Measurements from ENCODE around the gene AKT2.

AKT2 gene

DNA sequence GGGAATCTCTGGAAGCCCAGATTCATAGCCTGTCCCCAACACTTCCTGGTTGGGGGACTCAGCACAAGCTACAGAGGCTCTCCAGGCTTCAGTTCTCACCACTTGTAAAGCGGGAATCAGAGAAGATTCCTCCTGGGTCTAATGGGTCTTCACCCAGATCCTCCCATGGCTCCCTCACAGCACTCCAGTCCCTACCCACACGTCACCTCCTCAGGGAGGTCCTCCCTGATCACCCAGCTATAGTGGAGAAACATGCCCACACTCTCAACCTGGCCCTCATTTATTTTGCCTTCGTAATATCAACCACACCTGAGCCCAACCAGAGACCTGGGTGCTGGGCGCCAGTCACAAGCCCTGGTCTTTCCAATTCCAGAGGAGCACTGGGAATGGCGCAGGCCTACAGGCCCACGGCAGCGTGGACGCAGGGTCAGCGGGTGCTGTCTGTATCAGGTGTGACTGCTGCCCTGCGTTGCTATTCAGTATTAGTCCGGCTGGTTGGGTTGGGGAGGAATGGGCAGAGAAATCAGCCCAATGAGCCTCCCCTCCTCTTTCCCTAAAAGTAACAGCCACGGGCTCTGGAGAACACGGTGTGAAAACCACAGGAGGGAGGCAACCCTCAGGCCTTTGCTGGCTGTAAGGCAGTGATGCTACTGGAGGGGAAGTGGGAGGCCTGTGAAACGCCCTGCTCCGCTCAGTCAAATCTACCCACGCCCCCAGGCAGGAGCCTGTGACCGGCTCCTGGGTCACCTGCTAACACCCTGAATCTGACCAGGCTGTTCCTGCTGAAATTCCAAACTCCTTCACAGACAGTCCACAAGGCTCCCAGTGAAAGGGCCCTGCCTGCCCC is 5.2 kb downstream of the AKT2 start:
- Histone ChIP-seq H3K9ac (ENCODE audit: low read depth, low read length) (no peak overlapping the region), H3K9me3 (ENCODE audit: control insufficient read depth, insufficient read depth, low read length) (no peaks in the 10 kb centered on the region), H3K36me3 (ENCODE audit: control insufficient read depth, insufficient read depth, low read length) (peaks cover 3% of the 10 kb centered on the region), H3K4me1 (ENCODE audit: control insufficient read depth, insufficient read depth, low read length) (peaks cover 6% of the 10 kb centered on the region), H3K4me3 (ENCODE audit: low read depth, low read length) (no peak overlapping the region), H3K27me3 (ENCODE audit: control insufficient read depth, insufficient read depth, low read length) (no peaks in the 10 kb centered on the region)

DNA sequence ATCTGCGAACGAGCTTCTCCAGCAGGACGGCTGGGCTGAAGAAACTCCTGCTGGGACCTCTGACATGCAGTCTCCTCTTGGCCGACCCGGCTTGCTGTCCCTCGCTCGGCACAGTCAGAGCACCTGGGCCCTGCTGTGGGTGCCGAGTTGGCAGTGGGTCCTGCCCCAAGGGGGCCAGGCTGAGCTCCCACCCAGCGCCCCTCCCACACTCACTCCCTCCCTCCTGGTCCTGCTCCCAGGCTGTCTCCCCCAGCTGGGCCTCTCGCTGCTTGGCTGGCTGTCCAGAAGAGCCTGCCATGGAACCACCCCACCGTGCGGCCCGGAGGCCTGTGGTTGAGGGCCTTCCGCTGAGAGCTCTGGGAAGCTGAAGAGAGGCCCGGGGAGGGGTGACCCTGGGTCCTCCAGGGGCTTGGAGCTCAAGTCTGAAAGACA is 6.0 kb downstream of the AKT2 start:
- Histone ChIP-seq H3K36me3 (ENCODE audit: control insufficient read depth, insufficient read depth, low read length) (peaks cover 3% of the 10 kb centered on the region), H3K9me3 (ENCODE audit: control insufficient read depth, insufficient read depth, low read length) (no peaks in the 10 kb centered on the region), H3K4me1 (ENCODE audit: control insufficient read depth, insufficient read depth, low read length) (peaks cover 6% of the 10 kb centered on the region), H3K4me3 (ENCODE audit: low read depth, low read length) (no peak overlapping the region), H3K27me3 (ENCODE audit: control insufficient read depth, insufficient read depth, low read length) (no peaks in the 10 kb centered on the region), H3K9ac (ENCODE audit: low read depth, low read length) (no peak overlapping the region)

DNA sequence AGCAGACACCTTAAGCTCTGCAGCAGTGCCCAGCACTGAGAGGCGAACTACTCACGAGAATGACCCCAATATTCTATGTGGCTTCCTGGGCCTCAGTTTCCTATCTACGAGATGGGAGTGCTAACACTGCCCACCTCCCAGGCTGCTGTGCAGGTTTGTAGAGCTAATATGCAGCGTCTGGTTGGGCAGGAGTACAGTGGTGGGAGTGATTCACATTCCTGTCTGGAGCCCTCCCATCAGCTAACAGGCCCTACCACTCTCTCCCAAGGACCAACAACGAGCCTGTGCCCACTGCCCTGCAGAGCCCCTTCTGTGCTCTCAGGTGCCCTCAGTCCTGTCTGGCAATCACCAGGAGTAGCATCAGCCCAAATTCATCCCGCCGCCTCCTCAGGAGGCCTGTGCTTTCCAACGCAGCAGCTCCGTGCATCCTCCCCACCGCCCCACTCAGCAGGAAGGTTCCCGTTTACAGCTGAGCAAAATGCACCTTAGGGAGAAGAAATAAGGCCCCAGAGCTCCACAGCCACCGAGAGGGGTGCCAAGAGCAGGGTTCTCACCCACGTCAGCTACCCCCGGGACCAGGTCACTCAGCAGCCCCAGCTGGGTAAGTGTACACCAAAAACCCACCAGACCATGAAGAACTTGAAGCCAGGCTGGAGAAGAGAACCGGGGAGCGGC is 6.6 kb downstream of the AKT2 start:
- Histone ChIP-seq H3K9ac (ENCODE audit: low read depth, low read length) (no peak overlapping the region), H3K36me3 (ENCODE audit: control insufficient read depth, insufficient read depth, low read length) (peaks cover 3% of the 10 kb centered on the region), H3K4me3 (ENCODE audit: low read depth, low read length) (no peak overlapping the region), H3K27me3 (ENCODE audit: control insufficient read depth, insufficient read depth, low read length) (no peaks in the 10 kb centered on the region), H3K4me1 (ENCODE audit: control insufficient read depth, insufficient read depth, low read length) (peaks cover 3% of the 10 kb centered on the region), H3K9me3 (ENCODE audit: control insufficient read depth, insufficient read depth, low read length) (no peaks in the 10 kb centered on the region)

DNA sequence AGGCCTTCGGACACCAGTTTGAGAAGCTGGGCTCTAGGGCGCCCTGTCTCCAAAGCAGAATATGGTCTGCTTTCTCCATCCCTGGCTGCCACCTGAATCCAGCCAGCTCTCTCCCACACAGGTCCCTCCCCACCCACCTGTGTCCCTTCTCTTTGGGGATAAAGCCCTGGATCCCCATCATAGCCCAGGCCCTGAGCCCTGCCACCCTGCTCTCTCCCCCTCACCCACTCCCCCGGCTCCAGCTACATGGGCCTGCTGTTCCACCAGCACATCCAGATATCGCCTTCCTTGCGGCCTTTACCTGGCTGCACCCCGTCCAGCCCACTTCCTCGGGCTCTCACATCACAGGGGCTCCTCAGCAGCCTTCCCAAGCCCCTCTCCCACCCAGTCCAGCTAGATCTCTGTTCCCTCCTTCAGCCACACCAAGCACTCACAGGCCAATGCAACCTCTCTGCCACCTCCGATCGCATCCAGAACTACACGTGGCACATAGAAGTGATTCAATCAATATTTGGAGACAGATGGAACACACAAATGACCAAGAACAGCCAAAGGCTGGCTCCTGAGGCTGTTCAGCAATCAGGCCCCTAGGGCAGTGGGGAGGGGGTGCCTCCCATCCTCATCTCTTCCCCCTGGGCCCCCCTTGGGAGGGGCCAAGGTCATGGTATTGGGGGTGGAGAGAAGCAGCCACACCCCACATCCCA is 7.6 kb downstream of the AKT2 start:
- Histone ChIP-seq H3K9ac (ENCODE audit: low read depth, low read length) (no peak overlapping the region), H3K36me3 (ENCODE audit: control insufficient read depth, insufficient read depth, low read length) (peaks cover 3% of the 10 kb centered on the region), H3K9me3 (ENCODE audit: control insufficient read depth, insufficient read depth, low read length) (no peaks in the 10 kb centered on the region), H3K4me3 (ENCODE audit: low read depth, low read length) (no peak overlapping the region), H3K27me3 (ENCODE audit: control insufficient read depth, insufficient read depth, low read length) (no peaks in the 10 kb centered on the region), H3K4me1 (ENCODE audit: control insufficient read depth, insufficient read depth, low read length) (peaks cover 3% of the 10 kb centered on the region)

DNA sequence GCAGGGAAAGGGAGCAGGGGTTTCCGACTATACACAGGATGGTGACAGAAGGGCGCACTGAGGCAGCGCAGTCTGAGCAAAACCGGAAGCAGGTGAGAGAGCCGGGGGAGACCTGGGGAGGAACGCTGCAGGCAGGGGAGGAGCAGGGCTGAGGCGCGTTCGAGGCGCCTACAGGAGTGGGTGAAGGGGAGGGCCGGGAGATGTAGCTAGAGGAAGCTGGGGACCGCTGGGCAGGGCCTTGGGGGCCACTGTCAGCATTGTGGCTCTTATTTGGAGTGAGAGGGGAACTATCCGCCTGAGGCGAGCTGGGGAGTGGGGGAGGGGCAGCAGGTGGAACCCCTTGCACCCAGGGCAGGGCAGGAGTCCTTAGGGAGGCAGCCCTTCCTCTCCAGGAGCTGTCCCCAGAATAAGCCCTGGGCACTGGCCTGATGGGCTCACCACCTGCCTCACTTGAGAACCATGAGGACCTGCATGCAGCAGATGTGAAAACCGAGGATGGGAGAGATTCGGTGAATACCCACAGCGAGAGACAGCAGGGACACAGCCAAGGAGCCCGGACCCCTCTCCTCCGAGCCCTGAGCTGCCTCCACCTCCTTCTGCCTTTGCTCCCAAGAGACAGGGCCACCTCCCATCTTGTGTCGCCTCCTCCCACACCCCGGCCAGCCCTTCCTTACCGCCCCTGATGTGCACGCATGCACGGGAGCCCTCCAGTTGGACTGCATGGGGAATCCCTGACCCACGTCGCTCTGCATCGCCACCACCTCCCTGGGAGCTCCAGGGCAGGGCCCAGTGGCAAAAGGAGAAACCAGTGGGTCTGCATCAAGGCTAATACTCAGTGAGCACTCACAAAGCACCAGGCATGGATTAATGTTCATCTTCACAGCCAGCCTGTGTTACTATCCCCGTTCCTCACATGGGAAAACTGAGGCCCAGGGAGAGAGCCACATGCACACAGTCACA is 10.3 kb downstream of the AKT2 start:
- Histone ChIP-seq H3K4me3 (ENCODE audit: low read depth, low read length) (no peak overlapping the region), H3K4me1 (ENCODE audit: control insufficient read depth, insufficient read depth, low read length) (peaks cover 4% of the 10 kb centered on the region), H3K36me3 (ENCODE audit: control insufficient read depth, insufficient read depth, low read length) (peaks cover 3% of the 10 kb centered on the region), H3K9ac (ENCODE audit: low read depth, low read length) (no peak overlapping the region), H3K9me3 (ENCODE audit: control insufficient read depth, insufficient read depth, low read length) (no peaks in the 10 kb centered on the region), H3K27me3 (ENCODE audit: control insufficient read depth, insufficient read depth, low read length) (no peaks in the 10 kb centered on the region)

DNA sequence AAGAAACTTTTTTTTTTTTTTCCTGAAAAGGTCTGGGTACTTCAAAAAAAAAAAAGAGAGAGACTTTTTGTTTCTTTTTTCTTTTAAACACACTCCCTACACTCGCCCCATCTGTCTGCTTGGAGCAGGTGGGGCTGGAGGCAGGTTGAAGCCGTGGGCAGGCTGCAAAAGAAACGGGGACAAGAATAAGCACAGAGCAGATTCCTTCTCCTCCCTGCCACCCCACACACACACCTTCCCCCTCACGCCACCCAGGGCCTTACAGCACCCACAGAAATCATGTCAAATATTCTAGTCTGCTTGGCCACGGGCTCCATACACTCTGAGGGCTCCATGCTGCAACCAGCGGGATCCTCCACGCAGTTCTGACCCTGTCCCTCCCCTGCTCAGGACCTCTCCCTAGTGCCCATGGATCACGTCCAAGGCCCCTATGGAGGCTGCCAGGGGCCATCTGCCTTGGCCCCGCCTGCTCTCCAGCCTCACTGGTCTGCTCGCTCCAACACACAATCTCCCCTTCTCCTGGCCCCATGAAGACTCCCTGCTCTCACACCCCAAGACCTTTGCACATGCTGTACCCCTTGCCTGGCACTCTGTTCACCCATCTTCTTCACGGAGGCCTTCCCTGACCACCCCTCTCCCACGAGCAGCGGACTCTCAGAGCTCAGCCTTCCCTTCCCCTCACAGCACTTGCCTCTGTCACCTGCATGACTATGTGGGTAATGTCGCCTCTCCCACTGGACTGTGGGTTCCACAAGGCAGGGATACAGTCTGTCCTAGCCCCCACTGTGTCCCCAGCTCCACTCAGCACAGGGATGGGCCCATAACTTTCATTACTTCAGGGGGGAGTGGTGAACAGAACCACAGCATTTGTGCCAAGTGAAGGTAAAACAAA is 11.4 kb downstream of the AKT2 start:
- H3K9me3 ChIP-seq (ENCODE audit: control insufficient read depth, insufficient read depth, low read length) = no peaks in the 10 kb centered on the region
- H3K36me3 ChIP-seq (ENCODE audit: control insufficient read depth, insufficient read depth, low read length) = peaks cover 3% of the 10 kb centered on the region
- H3K4me3 ChIP-seq (ENCODE audit: low read depth, low read length) = no peak overlapping the region
- H3K9ac ChIP-seq (ENCODE audit: low read depth, low read length) = peak overlapping the region; percentile 49
- H3K27me3 ChIP-seq (ENCODE audit: control insufficient read depth, insufficient read depth, low read length) = no peaks in the 10 kb centered on the region
- peaks cover 4% of the 10 kb centered on the region for H3K4me1 ChIP-seq (ENCODE audit: control insufficient read depth, insufficient read depth, low read length)

DNA sequence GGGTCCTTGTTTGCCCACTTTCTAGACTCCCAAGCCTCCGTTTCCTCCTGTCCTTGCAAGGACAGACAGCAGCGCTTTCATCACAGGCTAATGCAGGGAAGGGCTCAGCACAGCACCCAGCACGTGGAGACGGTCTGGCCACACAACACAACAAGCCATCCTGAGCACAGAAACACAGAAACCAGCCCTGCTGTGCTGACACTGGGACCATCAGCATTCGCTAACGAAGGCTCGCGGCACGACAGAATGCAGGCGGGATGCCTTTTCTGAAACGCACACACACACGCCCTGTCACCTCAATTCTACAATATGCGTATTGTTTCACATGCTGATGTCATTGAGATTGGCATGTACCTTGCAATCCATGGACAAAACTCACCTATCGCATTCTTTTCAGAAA is 12.9 kb downstream of the AKT2 start:
- Histone ChIP-seq H3K36me3 (ENCODE audit: control insufficient read depth, insufficient read depth, low read length) (no peaks in the 10 kb centered on the region), H3K27me3 (ENCODE audit: control insufficient read depth, insufficient read depth, low read length) (no peaks in the 10 kb centered on the region), H3K4me1 (ENCODE audit: control insufficient read depth, insufficient read depth, low read length) (peaks cover 4% of the 10 kb centered on the region), H3K9ac (ENCODE audit: low read depth, low read length) (no peak overlapping the region), H3K4me3 (ENCODE audit: low read depth, low read length) (no peak overlapping the region), H3K9me3 (ENCODE audit: control insufficient read depth, insufficient read depth, low read length) (no peaks in the 10 kb centered on the region)

DNA sequence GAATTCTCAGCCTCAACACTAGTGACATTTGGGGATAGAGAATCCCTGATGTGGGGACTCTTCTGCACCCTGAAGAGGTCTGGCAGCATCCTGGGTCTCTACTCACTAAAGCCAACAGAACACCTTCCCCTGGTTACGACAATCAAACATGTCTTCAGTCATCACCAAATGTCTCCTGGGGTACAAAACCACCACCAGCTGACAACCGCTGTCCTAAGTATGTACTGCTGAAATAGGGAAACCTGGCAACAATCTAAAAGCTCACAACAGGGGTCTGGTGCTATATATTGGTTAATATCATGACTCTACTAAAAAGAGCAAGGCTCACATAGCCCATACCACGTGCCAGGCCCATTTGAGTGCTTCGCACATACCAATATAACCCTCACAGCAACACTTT is 13.4 kb downstream of the AKT2 start:
- Histone ChIP-seq H3K9ac (ENCODE audit: low read depth, low read length) (no peak overlapping the region), H3K9me3 (ENCODE audit: control insufficient read depth, insufficient read depth, low read length) (no peaks in the 10 kb centered on the region), H3K36me3 (ENCODE audit: control insufficient read depth, insufficient read depth, low read length) (no peaks in the 10 kb centered on the region), H3K4me1 (ENCODE audit: control insufficient read depth, insufficient read depth, low read length) (peaks cover 4% of the 10 kb centered on the region), H3K4me3 (ENCODE audit: low read depth, low read length) (no peak overlapping the region), H3K27me3 (ENCODE audit: control insufficient read depth, insufficient read depth, low read length) (no peaks in the 10 kb centered on the region)

DNA sequence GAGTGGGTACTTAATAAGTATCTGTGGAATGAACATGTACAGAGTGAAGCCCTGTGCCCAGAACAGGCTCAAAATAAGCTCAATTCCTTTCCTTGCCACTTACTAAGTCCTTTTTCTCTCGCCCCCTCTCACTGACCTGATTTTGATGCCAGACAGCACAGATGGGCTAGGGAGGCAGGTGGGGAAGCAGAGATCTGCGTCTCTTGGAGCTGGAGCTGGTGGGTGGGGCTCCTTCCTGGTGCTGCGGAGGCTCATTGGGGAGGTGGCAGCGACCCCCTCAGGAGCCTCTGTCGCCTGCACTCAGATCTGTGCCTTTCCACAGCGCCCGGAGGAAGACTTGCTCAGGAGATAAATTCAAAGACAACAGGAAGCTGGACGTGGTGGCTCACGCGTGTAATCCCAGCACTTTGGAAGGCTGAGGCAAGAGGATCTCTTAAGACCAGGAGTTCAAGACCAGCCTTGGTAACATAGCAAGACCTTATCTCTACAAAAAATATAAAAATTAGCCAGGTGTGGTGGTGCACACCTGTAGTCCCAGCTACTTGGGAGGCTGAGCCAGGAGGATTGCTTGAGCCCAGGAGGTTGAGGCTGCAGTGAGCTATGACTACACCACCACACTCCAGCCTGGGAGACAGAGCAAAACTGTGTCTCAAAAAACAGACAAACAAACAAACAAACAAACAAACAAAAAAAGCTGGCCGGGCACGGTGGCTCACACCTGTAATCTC is 14.6 kb downstream of the AKT2 start:
- Histone ChIP-seq H3K4me1 (ENCODE audit: control insufficient read depth, insufficient read depth, low read length) (peaks cover 4% of the 10 kb centered on the region), H3K36me3 (ENCODE audit: control insufficient read depth, insufficient read depth, low read length) (no peaks in the 10 kb centered on the region), H3K27me3 (ENCODE audit: control insufficient read depth, insufficient read depth, low read length) (no peaks in the 10 kb centered on the region), H3K9ac (ENCODE audit: low read depth, low read length) (no peak overlapping the region), H3K4me3 (ENCODE audit: low read depth, low read length) (no peak overlapping the region), H3K9me3 (ENCODE audit: control insufficient read depth, insufficient read depth, low read length) (no peaks in the 10 kb centered on the region)
